SK-N-SH (cell line): ENCODE results near the gene TENT4A. TPM values are rescaled to one million over a fixed set of nuclear protein-coding genes. Genes with fewer than 3 reads are reported as not detected.

Experiments used
- CTCF ChIA-PET: fragments of 300-600, 350-600 bp; formaldehyde crosslinking; extraction: SDS; loops from one replicate; lab custom pipeline; 2021; lab: Yijun Ruan, JAX
- POLR2A ChIA-PET: fragments of 350-600 bp; sonication (Branson Sonifier 250); formaldehyde crosslinking; extraction: SDS; loops from one replicate; lab custom pipeline; 2020; ENCODE audit warnings: antibody characterized with exemption, inconsistent platforms; lab: Yijun Ruan, JAX
- DNase-seq: peaks from one replicate; pipeline ENCODE4 v3.0.0; 2012
- H2AFZ ChIP-seq: fragments of 200-600 bp; sonication (generic); 2 replicates; pipeline ENCODE4 v1.8.1; 2016; ENCODE audit warnings: antibody characterized with exemption, mild to moderate bottlenecking, low read depth
- H3F3A ChIP-seq: fragments of 200-600 bp; sonication (generic); replicated peaks from 2 replicates; pipeline ENCODE3; 2016; ENCODE audit warnings: antibody characterized with exemption, mild to moderate bottlenecking; ENCODE audit not compliant: insufficient read depth
- H3K27ac ChIP-seq, 2 experiments: fragments of 200-500 bp in 1 of 2; fragments of 200-600 bp in 1 of 2; sonication (Bioruptor generic) in 1 of 2; sonication (generic), shearing (Covaris generic) in 1 of 2; 2 replicates each; pipeline versions ENCODE4 v1.5.1 to v1.6.1; 2014 to 2016; ENCODE audit warnings: low read depth in 2 of 2, inconsistent platforms in 1 of 2, low read length in 1 of 2, mild to moderate bottlenecking in 1 of 2, mixed read lengths in 1 of 2
- H3K27me3 ChIP-seq: fragments of 200-600 bp; sonication (generic), shearing (Covaris generic); 2 replicates; pipeline ENCODE4 v1.6.1; 2016; ENCODE audit warnings: mixed run types; ENCODE audit not compliant: insufficient read depth
- H3K36me3 ChIP-seq, 2 experiments: fragments of 200-500 bp in 1 of 2; fragments of 200-600 bp in 1 of 2; sonication (Bioruptor generic) in 1 of 2; sonication (generic) in 1 of 2; replicated peaks in 1 of 2; 2 replicates each; pipeline versions ENCODE3 to v1.5.1; 2014 to 2016; ENCODE audit warnings: low read length in 1 of 2, mild to moderate bottlenecking in 1 of 2; ENCODE audit not compliant: insufficient read depth in 2 of 2, control insufficient read depth in 1 of 2
- H3K4me1 ChIP-seq, 2 experiments: fragments of 200-500 bp in 1 of 2; fragments of 200-600 bp in 1 of 2; sonication (Bioruptor generic) in 1 of 2; sonication (generic), shearing (Covaris generic) in 1 of 2; 2 replicates each; pipeline versions ENCODE4 v1.5.1 to v1.6.1; 2014 to 2016; ENCODE audit warnings: low read depth in 1 of 2, low read length in 1 of 2, mixed run types in 1 of 2; ENCODE audit not compliant: insufficient read depth in 2 of 2, control insufficient read depth in 1 of 2
- H3K4me2 ChIP-seq: fragments of 200-600 bp; sonication (generic), shearing (Covaris generic); 2 replicates; pipeline ENCODE4 v1.6.1; 2017; ENCODE audit warnings: mixed run types
- H3K4me3 ChIP-seq, 2 experiments: fragments of 200-500 bp in 1 of 2; fragments of 200-600 bp in 1 of 2; sonication (Bioruptor generic) in 1 of 2; sonication (generic), shearing (Covaris generic) in 1 of 2; 2 replicates each; pipeline versions ENCODE4 v1.5.1 to v1.8.1; 2014 to 2016; ENCODE audit warnings: low read depth in 2 of 2, inconsistent platforms in 1 of 2, low read length in 1 of 2, mild to moderate bottlenecking in 1 of 2, mixed read lengths in 1 of 2, moderate library complexity in 1 of 2
- H3K79me2 ChIP-seq: fragments of 200-600 bp; sonication (generic); 2 replicates; pipeline ENCODE4 v1.8.1; 2017; ENCODE audit warnings: mild to moderate bottlenecking; ENCODE audit not compliant: insufficient read depth
- H3K9ac ChIP-seq: fragments of 200-600 bp; sonication (generic); 2 replicates; pipeline ENCODE4 v1.6.1; 2017; ENCODE audit warnings: mixed run types
- H3K9me2 ChIP-seq: fragments of 200-600 bp; sonication (generic); 2 replicates; pipeline ENCODE4 v1.6.1; 2017; ENCODE audit warnings: mixed run types
- H3K9me3 ChIP-seq: fragments of 200-600 bp; sonication (generic); 2 replicates; pipeline ENCODE4 v1.6.1; 2017; ENCODE audit warnings: mixed run types, mild to moderate bottlenecking, moderate library complexity
- H4K20me1 ChIP-seq: fragments of 200-600 bp; sonication (generic); 2 replicates; pipeline ENCODE4 v1.6.1; 2017; ENCODE audit warnings: mild to moderate bottlenecking, mixed run types; ENCODE audit not compliant: insufficient read depth
- ELF1 ChIP-seq: IDR thresholded peaks from 2 replicates; pipeline ENCODE4 v1.4.0; 2012
- EZH2phosphoT487 ChIP-seq: fragments of 200-600 bp; sonication (generic); IDR thresholded peaks from 2 replicates; pipeline ENCODE4 v1.6.1; 2017; ENCODE audit warnings: low read depth, mixed run types, mild to moderate bottlenecking, antibody characterized with exemption, moderate library complexity, borderline replicate concordance
- FOSL2 ChIP-seq: IDR thresholded peaks from 2 replicates; pipeline ENCODE4 v1.4.0; 2012; ENCODE audit warnings: low read depth, mild to moderate bottlenecking, moderate library complexity, borderline replicate concordance
- GABPA ChIP-seq: IDR thresholded peaks from 2 replicates; pipeline ENCODE4 v1.4.0; 2012; ENCODE audit warnings: low read depth, mild to moderate bottlenecking
- GATA2 ChIP-seq: sonication (generic); formaldehyde crosslinking; IDR thresholded peaks from 2 replicates; pipeline ENCODE4 v1.5.0; 2020; ENCODE audit warnings: mild to moderate bottlenecking, missing genetic modification reagents
- JUND ChIP-seq: IDR thresholded peaks from 2 replicates; pipeline ENCODE4 v1.4.0; 2012
- MXI1 ChIP-seq: IDR thresholded peaks from 2 replicates; pipeline ENCODE4 v1.6.1; 2012; ENCODE audit warnings: mild to moderate bottlenecking, low read depth, low read length, improper control_type of control experiment
- POLR2AphosphoS5 ChIP-seq: IDR thresholded peaks from 2 replicates; pipeline ENCODE4 v1.6.1; 2012; ENCODE audit warnings: low read depth, low read length
- RAD21 ChIP-seq: IDR thresholded peaks from 2 replicates; pipeline ENCODE4 v1.6.1; 2012; ENCODE audit warnings: mild to moderate bottlenecking, low read length
- RCOR1 ChIP-seq: fragments of 150-350 bp; IDR thresholded peaks from 2 replicates; pipeline ENCODE4 v1.6.1; 2017; ENCODE audit warnings: antibody characterized with exemption, low read length
- RFX5 ChIP-seq: IDR thresholded peaks from 2 replicates; pipeline ENCODE4 v1.6.1; 2012; ENCODE audit warnings: mild to moderate bottlenecking, improper control_type of control experiment, low read length
- SMC3 ChIP-seq: IDR thresholded peaks from 2 replicates; pipeline ENCODE4 v1.6.1; 2012; ENCODE audit warnings: low read depth, low read length, improper control_type of control experiment
- TAF1 ChIP-seq: IDR thresholded peaks from 2 replicates; pipeline ENCODE4 v1.6.1; 2012; ENCODE audit warnings: low read depth, mild to moderate bottlenecking, low read length, moderate library complexity, borderline replicate concordance
- TCF12 ChIP-seq: IDR thresholded peaks from 2 replicates; pipeline ENCODE4 v1.4.0; 2012
- YY1 ChIP-seq: IDR thresholded peaks from 2 replicates; pipeline ENCODE4 v1.4.0; 2012; ENCODE audit warnings: low read depth, mild to moderate bottlenecking
- WGBS: methylation state at CpG from one replicate; pipeline ENCODE4 v1.1.6; 2017; ENCODE audit warnings: low lambda C conversion rate; 5-methylcytosine and 5-hydroxymethylcytosine counted together
- polyA plus RNA-seq, 3 experiments: library from polyadenylated mRNA; depleted of rRNA; stranded (reverse); fragments of >200 nt; gene quantifications; 2 replicates each; pipeline ENCODE4 v1.2.3, GENCODE V29; 2012
- TF ChIP-seq, protein P1 (sequence below): IDR thresholded peaks from 2 replicates; pipeline ENCODE4; 2012
- TF ChIP-seq, protein P2 (sequence below): IDR thresholded peaks from 2 replicates; pipeline ENCODE4 v1.4.0; 2012; ENCODE audit warnings: low read depth
- TF ChIP-seq, protein P3 (sequence below): IDR thresholded peaks from 2 replicates; pipeline ENCODE4 v1.4.0; 2012; ENCODE audit warnings: low read depth, borderline replicate concordance
- TF ChIP-seq, protein P4 (sequence below): IDR thresholded peaks from 2 replicates; pipeline ENCODE4 v1.6.1; 2012; ENCODE audit warnings: mild to moderate bottlenecking, low read depth, low read length, moderate library complexity
- TF ChIP-seq, protein P5 (sequence below): fragments of 150-350 bp; IDR thresholded peaks from 2 replicates; pipeline ENCODE4 v1.6.1; 2017; ENCODE audit warnings: antibody characterized with exemption, low read length, low read depth, borderline replicate concordance

Gene TENT4A
- polyA plus RNA-seq, 1 of the 3 experiments (the other 2 are of a cell fraction) = 6.0 TPM

DNA sequence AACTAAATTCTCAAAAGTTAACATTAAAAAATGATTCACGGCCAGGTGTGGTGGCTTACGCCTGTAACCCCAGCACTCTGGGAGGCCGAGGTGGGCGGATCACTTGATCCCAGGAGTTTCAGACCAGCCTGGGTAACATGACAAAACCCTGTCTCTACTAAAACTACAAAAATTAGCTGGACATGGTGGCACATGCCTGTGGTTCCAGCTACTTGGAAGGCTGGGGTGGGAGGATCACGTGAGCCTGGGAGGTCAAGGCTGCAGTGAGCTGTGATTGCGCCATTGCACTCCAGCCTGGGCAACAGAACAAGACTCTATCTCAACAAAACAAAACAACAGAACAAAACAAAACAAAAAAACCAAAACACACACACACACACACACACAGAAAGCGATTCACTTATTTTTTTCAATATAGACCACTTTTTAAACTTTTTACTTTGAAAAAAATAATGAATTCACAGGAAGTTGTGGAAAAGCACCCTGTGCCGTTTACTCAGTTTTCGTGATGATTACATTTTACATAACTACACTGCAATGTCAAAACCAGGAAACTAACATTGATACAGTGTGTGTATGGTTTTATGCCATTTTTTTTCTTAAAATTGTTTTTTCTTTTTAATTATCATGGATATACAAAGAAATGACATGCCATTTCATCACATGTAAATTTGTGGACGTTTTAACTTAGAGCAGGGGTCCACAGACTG, 73.7 kb downstream of the TENT4A start:
- no peaks in the 10 kb centered on the region for H3K4me1 ChIP-seq
- no peaks in the 10 kb centered on the region; the same call in 1 of the 2 replicates for H3K27me3 ChIP-seq
- ChIA-PET CTCF (interaction anchor here (1.1 kb wide), 2 partner anchors 21 to 193 kb away, joined by 3 to 4 read pairs; no protein-coding TSS in a partner anchor), POLR2A (no interaction called here)
- no peak overlapping the region for H2AFZ ChIP-seq
- no peaks in the 10 kb centered on the region for H3K36me3 ChIP-seq
- no peaks in the 10 kb centered on the region for H4K20me1 ChIP-seq
- TF ChIP-seq JUND = no peak
- TF ChIP-seq TCF12 = no peak
- TF ChIP-seq FOSL2 = no peak
- no peaks in the 10 kb centered on the region for H3K79me2 ChIP-seq
- H3F3A ChIP-seq = no peaks in the 10 kb centered on the region
- DNase-seq = no peak
- H3K4me2 ChIP-seq = no peak overlapping the region
- 76% methylated on average over 10 of the region's 10 CpGs for WGBS
- no peak overlapping the region for H3K4me3 ChIP-seq
- H3K9ac ChIP-seq = no peak overlapping the region
- H3K9me2 ChIP-seq = no peaks in the 10 kb centered on the region
- no peaks in the 10 kb centered on the region for H3K9me3 ChIP-seq
- H3K27ac ChIP-seq = no peak overlapping the region

DNA sequence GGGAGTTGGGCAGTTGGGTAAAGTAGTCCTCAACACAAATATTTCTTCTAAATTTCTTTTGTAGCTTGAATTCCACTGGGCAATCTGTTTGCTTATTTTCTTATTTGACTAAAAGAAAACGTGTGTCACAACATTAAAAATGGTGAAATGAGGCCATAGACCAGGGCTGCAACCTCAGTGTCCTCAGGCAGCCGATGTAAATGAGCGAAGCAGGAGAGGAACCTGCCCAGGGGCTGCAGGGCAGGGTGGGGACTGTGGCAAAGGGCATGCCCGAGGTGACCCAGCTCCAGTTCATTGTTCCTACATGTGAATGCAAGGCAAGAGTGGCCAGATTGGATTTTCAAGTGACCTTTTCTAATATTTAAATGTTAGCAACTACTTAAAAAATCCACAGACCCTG, 74.7 kb downstream of the TENT4A start:
- Histone ChIP-seq H3K27me3 (no peaks in the 10 kb centered on the region; the same call in 1 of the 2 replicates), H3K4me2 (no peak overlapping the region), H3K36me3 (no peaks in the 10 kb centered on the region), H3K4me3 (no peak overlapping the region), H3K9ac (no peak overlapping the region), H3K9me2 (no peaks in the 10 kb centered on the region), H4K20me1 (no peaks in the 10 kb centered on the region), H3K79me2 (no peaks in the 10 kb centered on the region), H3K27ac (no peak overlapping the region), H3F3A (no peaks in the 10 kb centered on the region), H2AFZ (no peak overlapping the region), H3K9me3 (no peaks in the 10 kb centered on the region), H3K4me1 (no peaks in the 10 kb centered on the region)
- TF ChIP-seq, protein P1, sequence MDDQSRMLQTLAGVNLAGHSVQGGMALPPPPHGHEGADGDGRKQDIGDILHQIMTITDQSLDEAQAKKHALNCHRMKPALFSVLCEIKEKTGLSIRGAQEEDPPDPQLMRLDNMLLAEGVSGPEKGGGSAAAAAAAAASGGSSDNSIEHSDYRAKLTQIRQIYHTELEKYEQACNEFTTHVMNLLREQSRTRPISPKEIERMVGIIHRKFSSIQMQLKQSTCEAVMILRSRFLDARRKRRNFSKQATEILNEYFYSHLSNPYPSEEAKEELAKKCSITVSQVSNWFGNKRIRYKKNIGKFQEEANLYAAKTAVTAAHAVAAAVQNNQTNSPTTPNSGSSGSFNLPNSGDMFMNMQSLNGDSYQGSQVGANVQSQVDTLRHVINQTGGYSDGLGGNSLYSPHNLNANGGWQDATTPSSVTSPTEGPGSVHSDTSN = no peak
- TF ChIP-seq RFX5 (no peak), FOSL2 (no peak), SMC3 (no peak), RCOR1 (no peak), YY1 (no peak), EZH2phosphoT487 (no peak), RAD21 (no peak), TAF1 (no peak), GATA2 (CRISPR knock-in tag) (no peak), POLR2AphosphoS5 (no peak), MXI1 (no peak), GABPA (no peak), ELF1 (no peak)
- TF ChIP-seq, protein P2, sequence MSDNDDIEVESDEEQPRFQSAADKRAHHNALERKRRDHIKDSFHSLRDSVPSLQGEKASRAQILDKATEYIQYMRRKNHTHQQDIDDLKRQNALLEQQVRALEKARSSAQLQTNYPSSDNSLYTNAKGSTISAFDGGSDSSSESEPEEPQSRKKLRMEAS = no peak
- TF ChIP-seq, protein P3, sequence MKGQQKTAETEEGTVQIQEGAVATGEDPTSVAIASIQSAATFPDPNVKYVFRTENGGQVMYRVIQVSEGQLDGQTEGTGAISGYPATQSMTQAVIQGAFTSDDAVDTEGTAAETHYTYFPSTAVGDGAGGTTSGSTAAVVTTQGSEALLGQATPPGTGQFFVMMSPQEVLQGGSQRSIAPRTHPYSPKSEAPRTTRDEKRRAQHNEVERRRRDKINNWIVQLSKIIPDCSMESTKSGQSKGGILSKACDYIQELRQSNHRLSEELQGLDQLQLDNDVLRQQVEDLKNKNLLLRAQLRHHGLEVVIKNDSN = no peak
- TF ChIP-seq, protein P4, sequence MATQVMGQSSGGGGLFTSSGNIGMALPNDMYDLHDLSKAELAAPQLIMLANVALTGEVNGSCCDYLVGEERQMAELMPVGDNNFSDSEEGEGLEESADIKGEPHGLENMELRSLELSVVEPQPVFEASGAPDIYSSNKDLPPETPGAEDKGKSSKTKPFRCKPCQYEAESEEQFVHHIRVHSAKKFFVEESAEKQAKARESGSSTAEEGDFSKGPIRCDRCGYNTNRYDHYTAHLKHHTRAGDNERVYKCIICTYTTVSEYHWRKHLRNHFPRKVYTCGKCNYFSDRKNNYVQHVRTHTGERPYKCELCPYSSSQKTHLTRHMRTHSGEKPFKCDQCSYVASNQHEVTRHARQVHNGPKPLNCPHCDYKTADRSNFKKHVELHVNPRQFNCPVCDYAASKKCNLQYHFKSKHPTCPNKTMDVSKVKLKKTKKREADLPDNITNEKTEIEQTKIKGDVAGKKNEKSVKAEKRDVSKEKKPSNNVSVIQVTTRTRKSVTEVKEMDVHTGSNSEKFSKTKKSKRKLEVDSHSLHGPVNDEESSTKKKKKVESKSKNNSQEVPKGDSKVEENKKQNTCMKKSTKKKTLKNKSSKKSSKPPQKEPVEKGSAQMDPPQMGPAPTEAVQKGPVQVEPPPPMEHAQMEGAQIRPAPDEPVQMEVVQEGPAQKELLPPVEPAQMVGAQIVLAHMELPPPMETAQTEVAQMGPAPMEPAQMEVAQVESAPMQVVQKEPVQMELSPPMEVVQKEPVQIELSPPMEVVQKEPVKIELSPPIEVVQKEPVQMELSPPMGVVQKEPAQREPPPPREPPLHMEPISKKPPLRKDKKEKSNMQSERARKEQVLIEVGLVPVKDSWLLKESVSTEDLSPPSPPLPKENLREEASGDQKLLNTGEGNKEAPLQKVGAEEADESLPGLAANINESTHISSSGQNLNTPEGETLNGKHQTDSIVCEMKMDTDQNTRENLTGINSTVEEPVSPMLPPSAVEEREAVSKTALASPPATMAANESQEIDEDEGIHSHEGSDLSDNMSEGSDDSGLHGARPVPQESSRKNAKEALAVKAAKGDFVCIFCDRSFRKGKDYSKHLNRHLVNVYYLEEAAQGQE = no peak
- TF ChIP-seq, protein P5, sequence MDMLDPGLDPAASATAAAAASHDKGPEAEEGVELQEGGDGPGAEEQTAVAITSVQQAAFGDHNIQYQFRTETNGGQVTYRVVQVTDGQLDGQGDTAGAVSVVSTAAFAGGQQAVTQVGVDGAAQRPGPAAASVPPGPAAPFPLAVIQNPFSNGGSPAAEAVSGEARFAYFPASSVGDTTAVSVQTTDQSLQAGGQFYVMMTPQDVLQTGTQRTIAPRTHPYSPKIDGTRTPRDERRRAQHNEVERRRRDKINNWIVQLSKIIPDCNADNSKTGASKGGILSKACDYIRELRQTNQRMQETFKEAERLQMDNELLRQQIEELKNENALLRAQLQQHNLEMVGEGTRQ = no peak
- DNase-seq = no peak
- CTCF ChIA-PET = interaction anchor here (1.1 to 1.6 kb wide), 2 partner anchors 20 to 192 kb away, joined by 3 to 4 read pairs; no protein-coding TSS in a partner anchor
- POLR2A ChIA-PET = no interaction called here
- WGBS = 40% methylated on average over 4 of the region's 4 CpGs
